Gastroesophageal sphincter (tissue), 3 donors: ENCODE results near the gene PKP3.

ENCODE experiments used
- CTCF ChIP-seq, 4 experiments: fragments of 200-600 bp in 2 of 4; fragments of 450-650 bp in 2 of 4; sonication (generic) in 1 of 4; IDR thresholded peaks; one replicate each; pipeline ENCODE4 v1.5.1; 2017 to 2019; ENCODE audit warnings: antibody characterized with exemption in 4 of 4, mild to moderate bottlenecking in 2 of 4, moderate library complexity in 2 of 4
- POLR2A ChIP-seq, 2 donors: fragments of 450-650 bp; IDR thresholded peaks; one replicate each; pipeline ENCODE4 v1.6.1; 2017; ENCODE audit warnings: antibody characterized with exemption in 2 of 2, mild to moderate bottlenecking in 2 of 2, moderate library complexity in 1 of 2

GRCh38 chr11:360326-361280 is 33.4 kb upstream of the PKP3 start:
- TF ChIP-seq POLR2A (IDR thresholded peaks at IDR 0.05), result no peak
- TF ChIP-seq CTCF (IDR thresholded peaks at IDR 0.05), result no peak
